Neutrophil (primary cell): ENCODE measurements around the gene PDZD7.

Source experiments
- H3K27ac ChIP-seq: fragments of 200-600 bp; sonication (generic); 2 replicates; pipeline ENCODE4 v1.5.1; 2016; ENCODE audit warnings: mild to moderate bottlenecking, moderate library complexity
- H3K27me3 ChIP-seq: fragments of 200-600 bp; sonication (generic); 2 replicates; pipeline ENCODE4 v1.6.0; 2016; ENCODE audit warnings: mild to moderate bottlenecking
- H3K36me3 ChIP-seq: fragments of 200-600 bp; sonication (generic); 2 replicates; pipeline ENCODE4 v1.5.1; 2017
- H3K4me1 ChIP-seq, 2 experiments: fragments of 200-600 bp in 1 of 2; sonication (generic) in 1 of 2; 1 replicate in 1 of 2; 2 replicates in 1 of 2; pipeline versions ENCODE4 v1.5.1 to v1.6.1; 2013 to 2016; ENCODE audit warnings: low read depth in 1 of 2, low read length in 1 of 2, mild to moderate bottlenecking in 1 of 2, moderate library complexity in 1 of 2; ENCODE audit not compliant: control insufficient read depth in 1 of 2, insufficient read depth in 1 of 2
- H3K4me3 ChIP-seq, 2 experiments: fragments of 200-600 bp in 1 of 2; sonication (generic) in 1 of 2; 1 replicate in 1 of 2; 2 replicates in 1 of 2; pipeline ENCODE4 v1.5.1; 2013 to 2016; ENCODE audit warnings: low read depth in 1 of 2, low read length in 1 of 2, mild to moderate bottlenecking in 1 of 2, moderate library complexity in 1 of 2
- H3K9me3 ChIP-seq: fragments of 200-600 bp; sonication (generic); 2 replicates; pipeline ENCODE4 v1.5.1; 2016
- TF ChIP-seq, protein P1 (sequence below): fragments of 200-600 bp; sonication (generic); IDR thresholded peaks from 2 replicates; pipeline ENCODE4 v1.5.1; 2016; ENCODE audit warnings: antibody characterized with exemption

PDZD7 gene

DNA sequence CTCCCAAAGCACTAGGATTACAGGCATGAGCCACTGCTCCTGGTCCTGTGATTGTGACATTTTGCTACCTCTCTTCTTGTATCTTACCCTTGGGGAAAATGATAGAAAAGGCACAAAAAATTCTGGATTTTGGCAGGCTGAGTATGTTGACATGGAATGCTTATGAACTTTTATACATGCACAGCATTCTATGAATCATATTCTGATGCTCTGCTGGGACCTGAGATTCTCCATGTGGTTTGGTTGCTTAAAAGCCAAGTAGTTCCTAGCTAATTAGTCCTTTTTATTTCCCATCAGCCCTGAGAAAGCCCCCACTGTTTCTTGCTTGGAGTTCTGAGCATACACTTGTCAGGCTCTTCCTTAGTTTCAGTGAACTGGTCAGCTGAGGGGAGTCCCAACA, 22.6 kb upstream of the PDZD7 start:
- H3K4me3 ChIP-seq, result no peak overlapping the region
- peaks cover 37% of the 10 kb centered on the region for H3K27me3 ChIP-seq
- H3K9me3 ChIP-seq, result no peaks in the 10 kb centered on the region
- TF ChIP-seq, protein P1, sequence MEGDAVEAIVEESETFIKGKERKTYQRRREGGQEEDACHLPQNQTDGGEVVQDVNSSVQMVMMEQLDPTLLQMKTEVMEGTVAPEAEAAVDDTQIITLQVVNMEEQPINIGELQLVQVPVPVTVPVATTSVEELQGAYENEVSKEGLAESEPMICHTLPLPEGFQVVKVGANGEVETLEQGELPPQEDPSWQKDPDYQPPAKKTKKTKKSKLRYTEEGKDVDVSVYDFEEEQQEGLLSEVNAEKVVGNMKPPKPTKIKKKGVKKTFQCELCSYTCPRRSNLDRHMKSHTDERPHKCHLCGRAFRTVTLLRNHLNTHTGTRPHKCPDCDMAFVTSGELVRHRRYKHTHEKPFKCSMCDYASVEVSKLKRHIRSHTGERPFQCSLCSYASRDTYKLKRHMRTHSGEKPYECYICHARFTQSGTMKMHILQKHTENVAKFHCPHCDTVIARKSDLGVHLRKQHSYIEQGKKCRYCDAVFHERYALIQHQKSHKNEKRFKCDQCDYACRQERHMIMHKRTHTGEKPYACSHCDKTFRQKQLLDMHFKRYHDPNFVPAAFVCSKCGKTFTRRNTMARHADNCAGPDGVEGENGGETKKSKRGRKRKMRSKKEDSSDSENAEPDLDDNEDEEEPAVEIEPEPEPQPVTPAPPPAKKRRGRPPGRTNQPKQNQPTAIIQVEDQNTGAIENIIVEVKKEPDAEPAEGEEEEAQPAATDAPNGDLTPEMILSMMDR, result no peak
- H3K36me3 ChIP-seq, result no peaks in the 10 kb centered on the region
- H3K27ac ChIP-seq, result no peak overlapping the region
- H3K4me1 ChIP-seq, result peaks cover 0 to 8% of the 10 kb centered on the region in 2 experiments

DNA sequence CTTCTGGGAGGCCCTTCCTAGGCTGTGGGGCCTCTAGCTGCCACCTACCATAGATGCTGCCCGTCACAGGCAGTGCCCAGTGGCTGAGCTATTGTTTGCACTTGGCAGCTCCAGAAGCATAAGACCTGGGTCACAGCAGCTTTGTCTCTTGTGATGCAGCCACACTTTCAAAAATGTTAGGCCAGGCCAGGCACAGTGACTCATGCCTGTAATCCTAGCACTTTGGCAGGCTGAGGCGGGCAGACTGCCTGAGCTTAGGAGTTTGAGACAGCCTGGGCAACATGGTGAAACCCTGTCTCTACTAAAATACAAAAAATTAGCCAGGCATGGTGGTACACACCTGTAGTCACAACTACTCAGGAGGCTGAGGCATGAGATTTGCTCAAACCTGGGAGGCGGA, 21.4 kb upstream of the PDZD7 start:
- Histone ChIP-seq H3K4me3 (no peak overlapping the region), H3K27me3 (peaks cover 50% of the 10 kb centered on the region), H3K9me3 (no peaks in the 10 kb centered on the region), H3K27ac (no peak overlapping the region), H3K36me3 (no peaks in the 10 kb centered on the region), H3K4me1 (peaks cover 0 to 8% of the 10 kb centered on the region in 2 experiments)
- TF ChIP-seq, protein P1, result no peak

DNA sequence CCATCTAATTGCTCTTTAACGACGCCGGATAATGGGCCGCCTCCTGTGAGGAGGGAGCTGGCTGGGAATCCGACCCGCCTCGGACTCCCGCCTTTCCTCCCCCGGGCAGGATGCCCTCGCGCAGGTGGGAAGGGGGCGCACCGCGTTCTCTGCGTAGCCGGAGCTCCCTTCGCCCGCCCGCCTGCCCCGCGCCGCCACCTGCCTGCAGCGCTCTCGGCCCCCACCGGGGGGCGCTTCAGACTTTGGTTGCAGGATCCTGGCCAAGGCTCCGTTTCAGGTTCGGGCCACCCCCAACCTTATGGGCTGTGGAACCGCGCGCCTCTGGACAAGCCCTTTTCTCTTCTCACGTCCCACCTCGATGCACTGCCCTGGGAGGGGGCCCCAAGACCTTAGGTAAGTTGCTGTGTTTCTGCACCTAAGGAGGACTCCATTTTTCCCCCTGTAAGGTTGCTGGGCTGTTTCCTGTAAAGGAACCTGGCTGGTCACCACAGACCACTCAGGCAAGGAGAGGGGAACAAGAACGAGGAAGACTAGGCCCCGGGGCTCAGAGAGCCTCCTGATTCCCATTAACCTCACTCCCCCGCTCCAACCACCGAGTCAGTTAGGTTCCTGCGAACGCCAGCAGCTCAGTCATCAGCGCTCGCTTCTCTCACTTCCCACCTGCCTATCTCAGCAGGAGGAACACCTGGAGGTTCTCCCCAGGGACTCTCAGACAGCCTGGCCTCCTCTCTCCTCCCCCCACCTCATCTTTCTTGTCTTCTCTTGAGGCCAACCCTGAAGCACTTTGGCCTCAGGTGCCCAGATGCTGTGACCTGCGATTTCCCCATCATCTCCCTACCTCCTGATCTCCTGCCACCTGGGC, 19.5 kb upstream of the PDZD7 start:
- TF ChIP-seq, protein P1, result peak; percentile 85
- H3K27ac ChIP-seq, result no peak overlapping the region
- H3K4me1 ChIP-seq, result peaks cover 0 to 8% of the 10 kb centered on the region in 2 experiments
- H3K36me3 ChIP-seq, result no peaks in the 10 kb centered on the region
- H3K9me3 ChIP-seq, result no peaks in the 10 kb centered on the region
- peaks cover 68% of the 10 kb centered on the region for H3K27me3 ChIP-seq
- no peak overlapping the region for H3K4me3 ChIP-seq

DNA sequence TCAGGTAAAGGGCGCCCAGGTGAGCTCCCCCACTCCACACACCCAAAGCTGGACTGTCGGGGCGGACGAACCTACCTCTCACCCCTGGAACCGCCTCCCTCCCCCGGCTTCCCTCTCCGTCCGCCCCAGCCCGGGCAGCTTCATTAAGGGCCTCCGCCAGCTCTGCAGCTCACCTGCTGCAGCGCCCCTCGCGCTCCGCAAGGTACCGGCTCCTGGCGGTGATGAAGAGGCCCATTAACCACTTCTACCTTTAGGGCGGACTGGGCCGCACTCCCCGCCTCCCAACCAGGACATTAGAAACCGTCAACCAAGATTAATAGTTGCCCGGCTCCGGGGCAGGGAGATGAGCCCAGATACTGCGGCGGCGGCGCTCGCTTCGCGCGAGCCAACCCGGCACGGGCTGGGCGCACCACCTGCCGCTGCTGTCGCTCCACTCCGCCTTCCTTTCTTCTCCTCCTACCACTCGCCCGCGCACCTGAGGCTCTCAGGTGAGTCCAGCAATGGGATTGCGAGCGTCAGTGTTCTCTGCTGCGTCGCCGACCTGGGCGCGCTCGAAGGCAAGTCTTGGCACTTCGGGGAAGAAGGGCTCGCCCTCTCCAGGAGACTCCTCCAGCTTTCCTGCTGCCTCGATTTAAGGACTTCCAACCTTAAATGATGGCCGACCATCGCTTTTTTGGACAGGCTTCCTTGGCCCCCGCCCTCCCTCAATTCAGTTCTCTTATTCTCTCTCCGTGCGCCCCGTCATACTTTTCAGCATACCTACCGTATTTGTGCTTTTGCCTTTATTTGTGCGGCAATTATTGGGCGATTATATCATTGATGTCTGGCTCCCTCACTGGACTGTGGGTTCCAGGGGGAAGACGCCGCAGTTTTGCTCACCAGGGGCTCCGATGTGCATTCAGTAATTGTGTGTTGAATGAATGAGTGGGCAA, 17.3 kb upstream of the PDZD7 start:
- H3K36me3 ChIP-seq, result no peaks in the 10 kb centered on the region
- no peak overlapping the region for H3K4me3 ChIP-seq
- no peak overlapping the region for H3K27ac ChIP-seq
- H3K4me1 ChIP-seq, result peaks cover 2 to 10% of the 10 kb centered on the region in 2 experiments
- TF ChIP-seq, protein P1, result no peak
- H3K9me3 ChIP-seq, result no peaks in the 10 kb centered on the region
- peaks cover 89% of the 10 kb centered on the region for H3K27me3 ChIP-seq

DNA sequence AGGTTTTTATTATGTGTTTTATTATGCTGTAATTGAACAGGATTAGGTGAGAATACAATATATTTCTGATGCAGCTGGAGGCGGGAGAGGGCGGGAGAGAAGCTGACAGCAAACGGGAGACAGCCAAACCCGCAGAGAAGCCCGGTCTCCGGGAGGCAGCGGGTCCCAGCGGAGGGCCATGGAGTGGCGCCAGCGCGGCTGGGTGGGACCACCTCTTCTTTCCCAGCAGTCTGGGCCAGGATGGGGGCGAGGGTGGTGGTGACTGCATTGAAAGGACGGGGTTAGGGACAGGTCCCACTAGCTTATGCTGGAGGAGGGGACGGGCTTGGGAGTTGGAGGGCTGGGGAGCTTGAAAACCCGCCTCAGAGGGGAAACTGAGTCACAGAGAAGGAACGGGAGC, 16.3 kb upstream of the PDZD7 start:
- Histone ChIP-seq H3K9me3 (no peaks in the 10 kb centered on the region), H3K4me3 (no peak overlapping the region), H3K36me3 (no peaks in the 10 kb centered on the region), H3K27ac (no peak overlapping the region), H3K4me1 (peaks cover 12 to 18% of the 10 kb centered on the region in 2 experiments), H3K27me3 (peaks cover 89% of the 10 kb centered on the region)
- TF ChIP-seq, protein P1, result no peak
